DOHH2 (cell line): ENCODE measurements around the gene PAMR1.

Source experiments
- CTCF ChIP-seq: fragments of 200-600 bp; sonication (generic); IDR thresholded peaks from one replicate; pipeline ENCODE4 v1.5.1; 2014; ENCODE audit warnings: antibody characterized with exemption, mild to moderate bottlenecking, low read depth, low read length; ENCODE audit not compliant: poor library complexity, severe bottlenecking
- EZH2phosphoT487 ChIP-seq: fragments of 200-600 bp; sonication (generic); IDR thresholded peaks from 2 replicates; pipeline ENCODE4 v1.6.1; 2017; ENCODE audit warnings: borderline replicate concordance, mild to moderate bottlenecking, antibody characterized with exemption, low read length, moderate library complexity, mixed read lengths

GRCh38 chr11:35383953-35384352, 141.5 kb downstream of the PAMR1 start:
- TF ChIP-seq CTCF (no peak), EZH2phosphoT487 (no peak)
